ENCODE data around the gene TUBD1.

TUBD1 gene

GRCh38 chr17:59814685-59815084 is 78.1 kb downstream of the TUBD1 start:
- DNase-seq: no peak

- DNase-seq: no peak
These were observed 78.5 kb downstream of the TUBD1 start for GRCh38 chr17:59814276-59814675.

DNA sequence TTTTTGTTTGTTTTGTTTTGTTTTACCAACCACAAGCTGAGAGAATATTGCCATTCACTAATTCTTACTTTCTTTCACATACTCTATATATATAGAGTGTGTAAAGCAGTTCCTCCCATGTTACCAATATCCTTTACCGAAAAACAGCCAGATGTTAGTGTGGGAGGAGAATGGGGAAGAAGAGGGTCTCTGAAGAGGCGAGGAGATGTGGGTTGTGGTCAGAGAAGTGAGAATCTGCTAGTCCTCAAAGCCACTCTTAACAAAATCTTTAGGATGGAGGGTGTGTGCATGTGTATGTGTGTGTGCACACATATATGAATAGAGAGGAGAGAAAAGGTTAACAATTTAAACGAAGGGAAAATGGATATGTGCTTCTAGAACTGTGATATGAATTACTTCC is 80.6 kb downstream of the TUBD1 start:
- no peak for DNase-seq

DNA sequence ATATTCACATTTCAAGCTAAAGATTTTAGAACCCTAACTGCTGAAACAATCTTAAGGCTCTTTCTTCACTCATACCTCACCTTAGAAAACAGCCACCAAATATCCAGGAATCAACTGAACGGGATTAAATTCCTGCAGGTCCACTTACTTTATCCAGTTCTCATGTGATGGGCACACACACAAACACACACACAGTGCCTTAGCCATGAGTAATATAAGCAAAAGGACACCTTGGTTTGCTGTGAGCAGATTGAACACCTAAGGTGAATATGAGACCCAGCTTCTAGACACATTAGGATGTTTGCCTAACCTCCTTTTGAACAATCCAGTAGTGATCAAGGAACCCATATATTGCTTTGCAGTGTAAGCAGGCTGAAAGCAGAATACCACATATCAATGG is 81.5 kb downstream of the TUBD1 start:
- DNase-seq: no peak

DNA sequence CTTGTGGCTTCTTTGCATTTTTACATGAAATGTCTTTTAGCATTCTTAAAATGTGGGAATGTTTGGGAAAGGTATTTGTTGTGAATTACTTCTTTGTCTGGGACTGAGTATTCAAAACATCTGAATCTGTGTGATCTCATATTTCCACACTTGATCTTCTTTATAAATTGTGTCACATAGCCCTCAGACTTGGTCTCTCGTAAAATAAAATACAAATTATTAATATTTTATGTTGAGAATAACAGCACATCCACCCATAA is 81.9 kb downstream of the TUBD1 start:
- DNase-seq: no peak

Data from right forelimb (tissue), 1 donor.